HEK293 (cell line): ENCODE data around the gene POLR2C.
A peak's percentile ranks its signal among the peaks of the same experiment; 100 is the strongest.

ENCODE experiments used
- BCL11A ChIP-seq: fragments of 450-650 bp; formaldehyde crosslinking; IDR thresholded peaks from 2 replicates; pipeline ENCODE4 v1.5.1; 2016; ENCODE audit warnings: low read depth, missing biosample characterization, missing genetic modification characterization
- HOXD13 ChIP-seq: sonication (generic); formaldehyde crosslinking; IDR thresholded peaks from 2 replicates; pipeline ENCODE4 v1.8.0; 2022; ENCODE audit warnings: missing genetic modification reagents, borderline replicate concordance
- KLF10 ChIP-seq: fragments of 450-650 bp; IDR thresholded peaks from 2 replicates; pipeline ENCODE4 v1.5.1; 2018; ENCODE audit warnings: missing biosample characterization, mild to moderate bottlenecking, missing genetic modification characterization
- SALL2 ChIP-seq: fragments of 450-650 bp; formaldehyde crosslinking; IDR thresholded peaks from 2 replicates; pipeline ENCODE4 v1.5.0; 2017; ENCODE audit warnings: missing biosample characterization, mild to moderate bottlenecking, missing genetic modification characterization, borderline replicate concordance
- SCRT2 ChIP-seq: fragments of 450-650 bp; formaldehyde crosslinking; IDR thresholded peaks from 2 replicates; pipeline ENCODE4 v1.5.1; 2016; ENCODE audit warnings: missing biosample characterization, missing genetic modification characterization
- WT1 ChIP-seq: fragments of 450-650 bp; formaldehyde crosslinking; IDR thresholded peaks from 2 replicates; pipeline ENCODE4 v1.5.1; 2016; ENCODE audit warnings: missing biosample characterization, missing genetic modification characterization
- ZFP69B ChIP-seq: fragments of 450-650 bp; formaldehyde crosslinking; IDR thresholded peaks from 2 replicates; pipeline ENCODE4 v1.5.1; 2016; ENCODE audit warnings: missing biosample characterization, missing genetic modification characterization
- ZNF10 ChIP-seq: fragments of 450-650 bp; formaldehyde crosslinking; IDR thresholded peaks from 2 replicates; pipeline ENCODE4 v1.5.1; 2017; ENCODE audit warnings: missing biosample characterization, missing genetic modification characterization
- ZNF114 ChIP-seq: fragments of 450-650 bp; formaldehyde crosslinking; IDR thresholded peaks from 2 replicates; pipeline ENCODE4 v1.5.0; 2017; ENCODE audit warnings: missing biosample characterization, missing genetic modification characterization
- ZNF138 ChIP-seq: fragments of 450-650 bp; formaldehyde crosslinking; IDR thresholded peaks from 2 replicates; pipeline ENCODE4 v1.5.1; 2016; ENCODE audit warnings: missing biosample characterization, missing genetic modification characterization, borderline replicate concordance
- ZNF202 ChIP-seq: fragments of 450-650 bp; formaldehyde crosslinking; IDR thresholded peaks from 2 replicates; pipeline ENCODE4 v1.5.1; 2016; ENCODE audit warnings: missing biosample characterization, missing genetic modification characterization, borderline replicate concordance
- ZNF24 ChIP-seq: fragments of 450-650 bp; formaldehyde crosslinking; IDR thresholded peaks from 2 replicates; pipeline ENCODE4 v1.5.1; 2016; ENCODE audit warnings: missing biosample characterization, missing genetic modification characterization
- ZNF274 ChIP-seq, 2 experiments: fragments of 200-500 bp in 1 of 2; fragments of 450-650 bp in 1 of 2; sonication (Bioruptor generic) in 1 of 2; formaldehyde crosslinking in 1 of 2; IDR thresholded peaks; 2 replicates each; pipeline versions ENCODE4 v1.5.1 to v1.6.1; 2014 to 2016; ENCODE audit warnings: borderline replicate concordance in 1 of 2, inconsistent platforms in 1 of 2, low read length in 1 of 2, missing biosample characterization in 1 of 2, missing genetic modification characterization in 1 of 2
- ZNF37A ChIP-seq: fragments of 450-650 bp; IDR thresholded peaks from 2 replicates; pipeline ENCODE4 v1.5.1; 2018; ENCODE audit warnings: missing biosample characterization, missing genetic modification characterization
- ZNF560 ChIP-seq: fragments of 450-650 bp; formaldehyde crosslinking; IDR thresholded peaks from 2 replicates; pipeline ENCODE4 v1.5.1; 2017; ENCODE audit warnings: missing biosample characterization, missing genetic modification characterization, borderline replicate concordance
- ZNF624 ChIP-seq: fragments of 450-650 bp; formaldehyde crosslinking; IDR thresholded peaks from 2 replicates; pipeline ENCODE4 v1.5.1; 2017; ENCODE audit warnings: missing biosample characterization, missing genetic modification characterization
- ZNF626 ChIP-seq: fragments of 450-650 bp; sonication (Bioruptor Pico); formaldehyde crosslinking; IDR thresholded peaks from 2 replicates; pipeline ENCODE4 v1.5.1; 2018; ENCODE audit warnings: missing biosample characterization, missing genetic modification characterization, inconsistent platforms
- ZSCAN23 ChIP-seq: fragments of 450-650 bp; formaldehyde crosslinking; IDR thresholded peaks from 2 replicates; pipeline ENCODE4 v1.5.1; 2016; ENCODE audit warnings: missing biosample characterization, missing genetic modification characterization
- TF ChIP-seq, protein P1 (sequence below): fragments of 450-650 bp; formaldehyde crosslinking; IDR thresholded peaks from 2 replicates; pipeline ENCODE4 v1.5.1; 2017; ENCODE audit warnings: missing biosample characterization, missing genetic modification characterization
- TF ChIP-seq, protein P2 (sequence below): fragments of 450-650 bp; formaldehyde crosslinking; IDR thresholded peaks from 2 replicates; pipeline ENCODE4 v1.5.1; 2016; ENCODE audit warnings: missing biosample characterization, missing genetic modification characterization
- TF ChIP-seq, protein P3 (sequence below): fragments of 450-650 bp; formaldehyde crosslinking; IDR thresholded peaks from 2 replicates; pipeline ENCODE4 v1.5.1; 2017; ENCODE audit warnings: missing biosample characterization, missing genetic modification characterization
- TF ChIP-seq, protein P4 (sequence below): fragments of 450-650 bp; IDR thresholded peaks from 2 replicates; pipeline ENCODE4 v1.5.1; 2018; ENCODE audit warnings: missing biosample characterization, mild to moderate bottlenecking, missing genetic modification characterization
- TF ChIP-seq, protein P5 (sequence below): fragments of 450-650 bp; formaldehyde crosslinking; IDR thresholded peaks from 2 replicates; pipeline ENCODE4 v1.5.1; 2016; ENCODE audit warnings: missing biosample characterization, missing genetic modification characterization
- TF ChIP-seq, protein P6 (sequence below): fragments of 450-650 bp; formaldehyde crosslinking; IDR thresholded peaks from 2 replicates; pipeline ENCODE4 v1.5.1; 2017; ENCODE audit warnings: missing biosample characterization, mild to moderate bottlenecking, missing genetic modification characterization, moderate library complexity
- TF ChIP-seq, protein P7 (sequence below): fragments of 450-650 bp; formaldehyde crosslinking; IDR thresholded peaks from 2 replicates; pipeline ENCODE4 v1.5.1; 2016; ENCODE audit warnings: missing biosample characterization, missing genetic modification characterization

Gene POLR2C

DNA sequence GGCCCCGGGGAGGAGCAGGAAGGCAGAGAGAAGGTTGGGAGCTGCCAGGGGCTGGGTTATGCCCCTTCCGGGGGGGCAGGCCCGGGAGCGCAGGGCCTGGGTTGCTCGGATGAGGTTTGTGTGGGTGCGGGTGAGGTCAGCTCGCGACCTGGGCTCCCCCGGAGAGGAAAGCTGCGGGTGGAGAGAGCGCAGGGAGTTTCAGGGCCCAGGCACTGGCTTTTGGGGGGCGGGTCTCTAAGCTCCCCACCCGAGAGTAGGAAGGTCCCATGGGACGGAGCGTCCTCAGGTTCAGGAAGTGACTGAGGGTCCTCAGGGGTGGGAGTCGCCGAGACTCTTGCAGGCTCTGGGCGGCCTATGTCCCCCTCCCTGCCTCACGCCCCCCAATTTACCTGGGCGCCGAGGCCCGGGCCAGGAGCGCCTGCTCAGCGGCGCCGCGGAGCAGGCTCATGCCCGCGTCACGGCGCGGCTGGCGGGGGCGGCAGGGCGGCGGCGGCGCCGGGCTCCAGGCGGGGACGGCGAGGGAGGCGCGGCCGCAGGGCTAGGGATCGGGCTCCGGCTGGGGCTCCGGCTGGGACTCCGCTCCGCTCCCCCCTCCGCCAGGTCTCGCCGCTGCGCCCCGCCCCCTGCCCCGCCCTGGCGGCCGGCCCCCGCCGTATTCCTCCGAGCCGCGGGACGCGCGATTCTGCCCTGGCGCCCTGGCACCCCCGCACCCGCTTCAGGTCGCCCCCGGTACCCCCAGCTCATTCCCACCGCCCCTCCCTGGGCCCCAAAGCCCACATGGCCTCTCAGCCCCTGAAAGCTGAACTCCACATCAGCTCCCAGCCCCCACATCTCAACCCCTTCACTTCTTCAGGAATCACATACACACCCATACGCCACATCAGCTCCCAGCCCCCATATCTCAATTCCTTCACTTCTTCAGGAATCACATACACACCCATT, 23.7 kb downstream of the POLR2C start, which contains the start of gene DOK4 (continued):
- TF ChIP-seq, protein P1, sequence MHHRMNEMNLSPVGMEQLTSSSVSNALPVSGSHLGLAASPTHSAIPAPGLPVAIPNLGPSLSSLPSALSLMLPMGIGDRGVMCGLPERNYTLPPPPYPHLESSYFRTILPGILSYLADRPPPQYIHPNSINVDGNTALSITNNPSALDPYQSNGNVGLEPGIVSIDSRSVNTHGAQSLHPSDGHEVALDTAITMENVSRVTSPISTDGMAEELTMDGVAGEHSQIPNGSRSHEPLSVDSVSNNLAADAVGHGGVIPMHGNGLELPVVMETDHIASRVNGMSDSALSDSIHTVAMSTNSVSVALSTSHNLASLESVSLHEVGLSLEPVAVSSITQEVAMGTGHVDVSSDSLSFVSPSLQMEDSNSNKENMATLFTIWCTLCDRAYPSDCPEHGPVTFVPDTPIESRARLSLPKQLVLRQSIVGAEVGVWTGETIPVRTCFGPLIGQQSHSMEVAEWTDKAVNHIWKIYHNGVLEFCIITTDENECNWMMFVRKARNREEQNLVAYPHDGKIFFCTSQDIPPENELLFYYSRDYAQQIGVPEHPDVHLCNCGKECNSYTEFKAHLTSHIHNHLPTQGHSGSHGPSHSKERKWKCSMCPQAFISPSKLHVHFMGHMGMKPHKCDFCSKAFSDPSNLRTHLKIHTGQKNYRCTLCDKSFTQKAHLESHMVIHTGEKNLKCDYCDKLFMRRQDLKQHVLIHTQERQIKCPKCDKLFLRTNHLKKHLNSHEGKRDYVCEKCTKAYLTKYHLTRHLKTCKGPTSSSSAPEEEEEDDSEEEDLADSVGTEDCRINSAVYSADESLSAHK = 0 out of 2 replicates have a peak, but pooled peaks have one; percentile 16
- TF ChIP-seq, protein P2, sequence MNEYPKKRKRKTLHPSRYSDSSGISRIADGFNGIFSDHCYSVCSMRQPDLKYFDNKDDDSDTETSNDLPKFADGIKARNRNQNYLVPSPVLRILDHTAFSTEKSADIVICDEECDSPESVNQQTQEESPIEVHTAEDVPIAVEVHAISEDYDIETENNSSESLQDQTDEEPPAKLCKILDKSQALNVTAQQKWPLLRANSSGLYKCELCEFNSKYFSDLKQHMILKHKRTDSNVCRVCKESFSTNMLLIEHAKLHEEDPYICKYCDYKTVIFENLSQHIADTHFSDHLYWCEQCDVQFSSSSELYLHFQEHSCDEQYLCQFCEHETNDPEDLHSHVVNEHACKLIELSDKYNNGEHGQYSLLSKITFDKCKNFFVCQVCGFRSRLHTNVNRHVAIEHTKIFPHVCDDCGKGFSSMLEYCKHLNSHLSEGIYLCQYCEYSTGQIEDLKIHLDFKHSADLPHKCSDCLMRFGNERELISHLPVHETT (tag by site-specific recombination) = no peak
- TF ChIP-seq HOXD13 (CRISPR knock-in tag) (no peak), ZNF138 (tag by site-specific recombination) (no peak), ZNF626 (tag by site-specific recombination) (no peak), ZNF202 (no peak), ZNF274 (IDR thresholded peaks at IDR 0.05; ENCODE audit: low read length) (no peak), ZNF274 (tag by site-specific recombination; IDR thresholded peaks at IDR 0.05; ENCODE audit: borderline replicate concordance) (no peak), KLF10 (tag by site-specific recombination) (peak; percentile 38; the same call in 1 of the 2 replicates), BCL11A (tag by site-specific recombination) (no peak), SALL2 (tag by site-specific recombination) (no peak), ZNF10 (tag by site-specific recombination) (no peak), ZNF624 (tag by site-specific recombination) (no peak), ZNF37A (tag by site-specific recombination) (no peak; the same call in 1 of the 2 replicates), ZNF560 (tag by site-specific recombination) (no peak), ZFP69B (tag by site-specific recombination) (no peak), ZNF114 (no peak), WT1 (tag by site-specific recombination) (no peak), ZNF24 (tag by site-specific recombination) (peak; percentile 98), SCRT2 (tag by site-specific recombination) (no peak), ZSCAN23 (tag by site-specific recombination) (no peak)
- TF ChIP-seq, protein P3, sequence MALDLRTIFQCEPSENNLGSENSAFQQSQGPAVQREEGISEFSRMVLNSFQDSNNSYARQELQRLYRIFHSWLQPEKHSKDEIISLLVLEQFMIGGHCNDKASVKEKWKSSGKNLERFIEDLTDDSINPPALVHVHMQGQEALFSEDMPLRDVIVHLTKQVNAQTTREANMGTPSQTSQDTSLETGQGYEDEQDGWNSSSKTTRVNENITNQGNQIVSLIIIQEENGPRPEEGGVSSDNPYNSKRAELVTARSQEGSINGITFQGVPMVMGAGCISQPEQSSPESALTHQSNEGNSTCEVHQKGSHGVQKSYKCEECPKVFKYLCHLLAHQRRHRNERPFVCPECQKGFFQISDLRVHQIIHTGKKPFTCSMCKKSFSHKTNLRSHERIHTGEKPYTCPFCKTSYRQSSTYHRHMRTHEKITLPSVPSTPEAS (tag by site-specific recombination) = no peak
- TF ChIP-seq, protein P4, sequence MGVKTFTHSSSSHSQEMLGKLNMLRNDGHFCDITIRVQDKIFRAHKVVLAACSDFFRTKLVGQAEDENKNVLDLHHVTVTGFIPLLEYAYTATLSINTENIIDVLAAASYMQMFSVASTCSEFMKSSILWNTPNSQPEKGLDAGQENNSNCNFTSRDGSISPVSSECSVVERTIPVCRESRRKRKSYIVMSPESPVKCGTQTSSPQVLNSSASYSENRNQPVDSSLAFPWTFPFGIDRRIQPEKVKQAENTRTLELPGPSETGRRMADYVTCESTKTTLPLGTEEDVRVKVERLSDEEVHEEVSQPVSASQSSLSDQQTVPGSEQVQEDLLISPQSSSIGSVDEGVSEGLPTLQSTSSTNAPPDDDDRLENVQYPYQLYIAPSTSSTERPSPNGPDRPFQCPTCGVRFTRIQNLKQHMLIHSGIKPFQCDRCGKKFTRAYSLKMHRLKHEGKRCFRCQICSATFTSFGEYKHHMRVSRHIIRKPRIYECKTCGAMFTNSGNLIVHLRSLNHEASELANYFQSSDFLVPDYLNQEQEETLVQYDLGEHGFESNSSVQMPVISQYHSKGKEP = no peak
- TF ChIP-seq, protein P5, sequence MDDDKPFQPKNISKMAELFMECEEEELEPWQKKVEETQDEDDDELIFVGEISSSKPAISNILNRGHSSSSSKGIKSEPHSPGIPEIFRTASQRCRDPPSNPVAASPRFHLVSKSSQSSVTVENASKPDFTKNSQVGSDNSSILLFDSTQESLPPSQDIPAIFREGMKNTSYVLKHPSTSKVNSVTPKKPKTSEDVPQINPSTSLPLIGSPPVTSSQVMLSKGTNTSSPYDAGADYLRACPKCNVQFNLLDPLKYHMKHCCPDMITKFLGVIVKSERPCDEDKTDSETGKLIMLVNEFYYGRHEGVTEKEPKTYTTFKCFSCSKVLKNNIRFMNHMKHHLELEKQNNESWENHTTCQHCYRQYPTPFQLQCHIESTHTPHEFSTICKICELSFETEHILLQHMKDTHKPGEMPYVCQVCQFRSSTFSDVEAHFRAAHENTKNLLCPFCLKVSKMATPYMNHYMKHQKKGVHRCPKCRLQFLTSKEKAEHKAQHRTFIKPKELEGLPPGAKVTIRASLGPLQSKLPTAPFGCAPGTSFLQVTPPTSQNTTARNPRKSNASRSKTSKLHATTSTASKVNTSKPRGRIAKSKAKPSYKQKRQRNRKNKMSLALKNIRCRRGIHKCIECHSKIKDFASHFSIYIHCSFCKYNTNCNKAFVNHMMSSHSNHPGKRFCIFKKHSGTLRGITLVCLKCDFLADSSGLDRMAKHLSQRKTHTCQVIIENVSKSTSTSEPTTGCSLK (tag by site-specific recombination) = no peak
- TF ChIP-seq, protein P6, sequence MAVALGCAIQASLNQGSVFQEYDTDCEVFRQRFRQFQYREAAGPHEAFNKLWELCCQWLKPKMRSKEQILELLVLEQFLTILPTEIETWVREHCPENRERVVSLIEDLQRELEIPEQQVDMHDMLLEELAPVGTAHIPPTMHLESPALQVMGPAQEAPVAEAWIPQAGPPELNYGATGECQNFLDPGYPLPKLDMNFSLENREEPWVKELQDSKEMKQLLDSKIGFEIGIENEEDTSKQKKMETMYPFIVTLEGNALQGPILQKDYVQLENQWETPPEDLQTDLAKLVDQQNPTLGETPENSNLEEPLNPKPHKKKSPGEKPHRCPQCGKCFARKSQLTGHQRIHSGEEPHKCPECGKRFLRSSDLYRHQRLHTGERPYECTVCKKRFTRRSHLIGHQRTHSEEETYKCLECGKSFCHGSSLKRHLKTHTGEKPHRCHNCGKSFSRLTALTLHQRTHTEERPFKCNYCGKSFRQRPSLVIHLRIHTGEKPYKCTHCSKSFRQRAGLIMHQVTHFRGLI (tag by site-specific recombination) = no peak
- TF ChIP-seq, protein P7, sequence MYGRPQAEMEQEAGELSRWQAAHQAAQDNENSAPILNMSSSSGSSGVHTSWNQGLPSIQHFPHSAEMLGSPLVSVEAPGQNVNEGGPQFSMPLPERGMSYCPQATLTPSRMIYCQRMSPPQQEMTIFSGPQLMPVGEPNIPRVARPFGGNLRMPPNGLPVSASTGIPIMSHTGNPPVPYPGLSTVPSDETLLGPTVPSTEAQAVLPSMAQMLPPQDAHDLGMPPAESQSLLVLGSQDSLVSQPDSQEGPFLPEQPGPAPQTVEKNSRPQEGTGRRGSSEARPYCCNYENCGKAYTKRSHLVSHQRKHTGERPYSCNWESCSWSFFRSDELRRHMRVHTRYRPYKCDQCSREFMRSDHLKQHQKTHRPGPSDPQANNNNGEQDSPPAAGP (tag by site-specific recombination) = 0 out of 2 replicates have a peak, but pooled peaks have one; percentile 29
